Type B pancreatic cell (in vitro differentiated cells): ENCODE measurements around the gene KIF20B. TPM values are rescaled to one million over a fixed set of nuclear protein-coding genes. Genes with fewer than 3 reads are reported as not detected.

ENCODE experiments used
- DNase-seq: peaks from one replicate; pipeline ENCODE4 v3.0.0; 2021; ENCODE audit warnings: mixed read lengths; ENCODE audit not compliant: unreplicated experiment; ENCODE audit errors: extremely low spot score
- H3K27ac Mint-ChIP-seq: 2 replicates; pipeline ENCODE4 v1.8.0; 2021; ENCODE audit warnings: mild to moderate bottlenecking, mixed read lengths
- H3K27me3 Mint-ChIP-seq: 2 replicates; pipeline ENCODE4 v1.8.0; 2021; ENCODE audit warnings: mixed read lengths
- H3K36me3 Mint-ChIP-seq: 2 replicates; pipeline ENCODE4 v1.8.0; 2021; ENCODE audit warnings: mixed read lengths
- H3K4me1 Mint-ChIP-seq: one replicate; pipeline ENCODE4 v1.8.0; 2021; ENCODE audit warnings: mixed read lengths; ENCODE audit not compliant: unreplicated experiment
- H3K4me3 Mint-ChIP-seq: 2 replicates; pipeline ENCODE4 v1.8.0; 2021; ENCODE audit warnings: mild to moderate bottlenecking, mixed read lengths
- H3K9me3 Mint-ChIP-seq: 2 replicates; pipeline ENCODE4 v1.8.0; 2021; ENCODE audit warnings: mixed read lengths
- long read RNA-seq: library from polyadenylated mRNA; unstranded; transcript quantifications from one replicate; pipeline ENCODE4 v2.0.0, GENCODE V29; 2020
- total RNA-seq: library from RNA; stranded (reverse); gene quantifications from 2 replicates; pipeline ENCODE4 v1.2.1, GENCODE V29; 2021; ENCODE audit warnings: low replicate concordance
- TF ChIP-seq, protein P1 (sequence below): fragments of 200-600 bp; sonication (generic); conservative IDR thresholded peaks from 2 replicates; pipeline ENCODE4 v1.5.0; 2021; ENCODE audit warnings: antibody characterized with exemption, mild to moderate bottlenecking

Gene KIF20B, protein sequence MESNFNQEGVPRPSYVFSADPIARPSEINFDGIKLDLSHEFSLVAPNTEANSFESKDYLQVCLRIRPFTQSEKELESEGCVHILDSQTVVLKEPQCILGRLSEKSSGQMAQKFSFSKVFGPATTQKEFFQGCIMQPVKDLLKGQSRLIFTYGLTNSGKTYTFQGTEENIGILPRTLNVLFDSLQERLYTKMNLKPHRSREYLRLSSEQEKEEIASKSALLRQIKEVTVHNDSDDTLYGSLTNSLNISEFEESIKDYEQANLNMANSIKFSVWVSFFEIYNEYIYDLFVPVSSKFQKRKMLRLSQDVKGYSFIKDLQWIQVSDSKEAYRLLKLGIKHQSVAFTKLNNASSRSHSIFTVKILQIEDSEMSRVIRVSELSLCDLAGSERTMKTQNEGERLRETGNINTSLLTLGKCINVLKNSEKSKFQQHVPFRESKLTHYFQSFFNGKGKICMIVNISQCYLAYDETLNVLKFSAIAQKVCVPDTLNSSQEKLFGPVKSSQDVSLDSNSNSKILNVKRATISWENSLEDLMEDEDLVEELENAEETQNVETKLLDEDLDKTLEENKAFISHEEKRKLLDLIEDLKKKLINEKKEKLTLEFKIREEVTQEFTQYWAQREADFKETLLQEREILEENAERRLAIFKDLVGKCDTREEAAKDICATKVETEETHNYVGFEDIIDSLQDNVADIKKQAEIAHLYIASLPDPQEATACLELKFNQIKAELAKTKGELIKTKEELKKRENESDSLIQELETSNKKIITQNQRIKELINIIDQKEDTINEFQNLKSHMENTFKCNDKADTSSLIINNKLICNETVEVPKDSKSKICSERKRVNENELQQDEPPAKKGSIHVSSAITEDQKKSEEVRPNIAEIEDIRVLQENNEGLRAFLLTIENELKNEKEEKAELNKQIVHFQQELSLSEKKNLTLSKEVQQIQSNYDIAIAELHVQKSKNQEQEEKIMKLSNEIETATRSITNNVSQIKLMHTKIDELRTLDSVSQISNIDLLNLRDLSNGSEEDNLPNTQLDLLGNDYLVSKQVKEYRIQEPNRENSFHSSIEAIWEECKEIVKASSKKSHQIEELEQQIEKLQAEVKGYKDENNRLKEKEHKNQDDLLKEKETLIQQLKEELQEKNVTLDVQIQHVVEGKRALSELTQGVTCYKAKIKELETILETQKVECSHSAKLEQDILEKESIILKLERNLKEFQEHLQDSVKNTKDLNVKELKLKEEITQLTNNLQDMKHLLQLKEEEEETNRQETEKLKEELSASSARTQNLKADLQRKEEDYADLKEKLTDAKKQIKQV (N-terminal part only)
- 21.3 and 36.9 TPM in 2 replicates for total RNA-seq
- long read RNA-seq, partial matches to known transcripts, result 89 of 98 reads
- long read RNA-seq, other reads (novel, unspliced or antisense), result 9 of 98 reads

DNA sequence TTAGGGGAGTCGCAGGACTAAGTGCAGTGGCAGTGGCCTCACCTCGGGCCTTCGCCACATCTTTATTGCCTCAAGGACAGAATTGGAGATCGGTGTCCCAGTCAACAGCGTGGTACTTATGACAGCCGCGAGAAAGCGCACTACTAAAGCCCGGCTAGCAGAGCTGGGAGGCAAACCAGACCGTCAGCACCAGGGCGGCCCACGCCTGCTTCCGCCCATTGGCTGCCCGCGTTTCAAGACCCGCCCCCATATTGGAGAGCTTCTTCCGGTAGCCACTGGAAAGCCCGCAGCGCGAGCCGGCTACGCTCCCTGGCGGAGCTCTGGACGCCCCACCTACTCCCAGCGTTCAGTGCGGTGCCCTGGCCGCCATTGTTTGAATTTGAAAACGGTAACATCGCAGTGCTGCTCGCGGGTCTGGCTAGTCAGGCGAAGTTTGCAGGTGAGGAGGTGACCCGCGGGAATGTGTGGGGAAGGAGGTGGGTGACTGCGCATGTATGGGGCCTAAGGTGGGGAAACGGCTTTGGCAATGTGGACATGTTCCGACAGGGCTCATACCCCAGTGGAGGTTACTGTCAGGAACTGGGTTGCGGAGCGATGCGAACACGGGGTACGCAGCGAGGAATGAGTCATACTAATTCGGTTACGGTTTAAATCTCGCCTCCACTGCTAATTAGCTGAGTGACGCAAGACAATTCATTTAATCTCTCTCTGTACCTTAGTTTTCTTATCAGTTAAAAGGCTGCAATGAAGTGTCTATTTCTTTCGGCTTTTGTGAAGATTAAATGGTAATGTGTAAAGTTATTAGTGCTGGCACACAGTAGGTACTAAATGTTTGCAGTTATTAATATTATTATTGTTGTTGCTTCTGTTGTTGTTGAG is at the start of gene KIF20B:
TSS of gene KIF20B (plus strand) at position 349 of the 879 bp plus-strand sequence. CDS start 3,705 bp downstream, outside the sequence.
- peaks cover 24% of the 10 kb centered on the region for H3K4me1 Mint-ChIP-seq
- peak within 1 kb of the TSS; percentile 99 for H3K27ac Mint-ChIP-seq
- no peaks in the 10 kb centered on the region for H3K9me3 Mint-ChIP-seq
- TF ChIP-seq, protein P1, sequence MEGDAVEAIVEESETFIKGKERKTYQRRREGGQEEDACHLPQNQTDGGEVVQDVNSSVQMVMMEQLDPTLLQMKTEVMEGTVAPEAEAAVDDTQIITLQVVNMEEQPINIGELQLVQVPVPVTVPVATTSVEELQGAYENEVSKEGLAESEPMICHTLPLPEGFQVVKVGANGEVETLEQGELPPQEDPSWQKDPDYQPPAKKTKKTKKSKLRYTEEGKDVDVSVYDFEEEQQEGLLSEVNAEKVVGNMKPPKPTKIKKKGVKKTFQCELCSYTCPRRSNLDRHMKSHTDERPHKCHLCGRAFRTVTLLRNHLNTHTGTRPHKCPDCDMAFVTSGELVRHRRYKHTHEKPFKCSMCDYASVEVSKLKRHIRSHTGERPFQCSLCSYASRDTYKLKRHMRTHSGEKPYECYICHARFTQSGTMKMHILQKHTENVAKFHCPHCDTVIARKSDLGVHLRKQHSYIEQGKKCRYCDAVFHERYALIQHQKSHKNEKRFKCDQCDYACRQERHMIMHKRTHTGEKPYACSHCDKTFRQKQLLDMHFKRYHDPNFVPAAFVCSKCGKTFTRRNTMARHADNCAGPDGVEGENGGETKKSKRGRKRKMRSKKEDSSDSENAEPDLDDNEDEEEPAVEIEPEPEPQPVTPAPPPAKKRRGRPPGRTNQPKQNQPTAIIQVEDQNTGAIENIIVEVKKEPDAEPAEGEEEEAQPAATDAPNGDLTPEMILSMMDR, result peak; percentile 31
- DNase-seq, result peak; percentile 95
- peaks cover 4% of the 10 kb centered on the region for H3K36me3 Mint-ChIP-seq
- peak within 1 kb of the TSS; percentile 100 for H3K4me3 Mint-ChIP-seq
- H3K27me3 Mint-ChIP-seq, result no peaks in the 10 kb centered on the region

DNA sequence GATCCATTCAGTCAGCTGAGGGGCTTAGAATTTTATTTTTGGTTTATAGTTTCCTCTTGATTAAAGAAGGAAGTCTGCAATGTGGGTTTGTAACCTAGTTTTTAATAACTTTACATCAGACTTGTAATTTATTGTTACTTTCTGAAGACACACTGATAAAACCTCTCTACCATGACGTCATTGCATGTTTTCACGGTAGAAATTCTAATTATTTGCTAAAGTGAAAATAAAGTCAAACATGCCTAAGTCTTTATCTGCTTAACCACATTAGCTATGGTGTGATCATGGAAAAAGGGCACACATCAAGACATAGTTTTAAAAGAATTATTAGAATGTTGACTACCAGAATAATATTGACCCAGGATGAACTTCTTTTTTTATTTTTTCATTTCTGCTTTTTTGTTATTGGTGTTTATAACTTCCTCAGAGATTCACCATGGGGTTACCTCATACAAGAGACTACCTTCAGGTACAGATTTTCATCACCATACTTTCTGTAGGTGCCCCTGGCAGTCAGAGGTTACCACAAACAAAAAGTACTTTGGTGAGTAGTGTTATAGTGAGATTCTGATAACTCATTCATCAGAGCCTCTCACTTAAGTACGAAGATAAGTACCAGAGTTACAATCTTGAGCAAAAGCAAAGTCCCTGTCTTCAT is 49.3 kb upstream of the KIF20B start:
- no peak overlapping the region for H3K27ac Mint-ChIP-seq
- peaks cover 5% of the 10 kb centered on the region for H3K9me3 Mint-ChIP-seq

DNA sequence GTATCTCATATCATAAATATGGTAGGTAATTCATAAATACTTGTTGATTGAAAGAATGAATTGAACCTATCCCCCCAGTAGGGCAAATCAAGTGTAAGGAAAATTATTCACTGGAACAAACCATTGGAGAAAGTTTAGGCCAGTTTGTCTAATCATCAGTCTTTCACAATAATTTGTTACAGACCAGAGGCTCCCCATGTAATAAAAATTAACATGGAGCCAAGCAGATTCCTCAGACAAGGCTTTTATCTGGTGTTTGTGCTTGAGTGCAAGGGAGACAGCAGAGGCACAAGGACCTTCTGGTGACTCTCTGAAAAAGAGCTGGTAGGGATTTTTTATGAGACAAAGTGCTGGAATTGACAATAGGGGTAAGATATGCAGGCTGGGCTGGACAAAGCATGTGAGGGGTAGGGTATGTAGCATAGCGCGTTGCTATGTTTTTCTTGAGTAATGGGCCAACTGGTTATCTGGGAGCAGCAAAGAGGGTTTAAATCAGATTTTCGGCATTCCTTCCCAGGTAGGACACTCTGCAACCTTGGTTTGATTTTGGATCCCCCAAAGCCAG is 48.5 kb upstream of the KIF20B start:
- Mint-ChIP-seq H3K4me3 (no peak overlapping the region), H3K9me3 (peaks cover 5% of the 10 kb centered on the region), H3K4me1 (no peaks in the 10 kb centered on the region), H3K36me3 (no peaks in the 10 kb centered on the region), H3K27ac (no peak overlapping the region), H3K27me3 (no peaks in the 10 kb centered on the region)
- TF ChIP-seq, protein P1, result no peak
- no peak for DNase-seq

More for the DNA sequence above, 49.3 kb upstream of the KIF20B start:
- Mint-ChIP-seq H3K4me1 (no peaks in the 10 kb centered on the region), H3K4me3 (no peak overlapping the region), H3K36me3 (no peaks in the 10 kb centered on the region), H3K27me3 (no peaks in the 10 kb centered on the region)
- TF ChIP-seq, protein P1, result no peak
- no peak for DNase-seq

DNA sequence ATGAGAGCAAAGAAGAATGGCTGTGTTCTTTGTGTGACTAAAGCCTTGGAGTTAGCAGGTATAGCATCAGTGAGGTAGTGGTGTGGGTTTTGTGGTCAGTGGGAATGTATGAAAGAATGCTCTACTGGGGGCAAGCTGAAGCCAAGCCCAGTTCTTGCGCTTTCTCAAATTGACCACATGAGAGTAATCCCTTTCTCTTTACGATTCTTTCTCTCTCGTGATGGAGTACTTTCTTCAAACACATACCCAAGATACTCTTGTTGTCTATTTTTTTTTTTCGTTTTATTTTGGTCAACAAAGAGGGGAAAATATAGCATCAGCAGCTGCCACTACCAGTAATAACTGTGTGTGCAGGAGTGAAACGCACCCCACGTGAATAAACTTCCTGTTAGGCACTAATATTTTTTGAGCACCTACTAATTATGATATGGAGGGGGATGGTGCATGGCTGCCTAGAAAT is 48.0 kb upstream of the KIF20B start:
- Mint-ChIP-seq H3K4me1 (no peaks in the 10 kb centered on the region), H3K4me3 (no peak overlapping the region), H3K36me3 (no peaks in the 10 kb centered on the region), H3K27ac (no peak overlapping the region), H3K27me3 (no peaks in the 10 kb centered on the region), H3K9me3 (peaks cover 5% of the 10 kb centered on the region)
- TF ChIP-seq, protein P1, result no peak
- DNase-seq, result no peak
